ENCODE data around the gene ZNF280C.

DNA sequence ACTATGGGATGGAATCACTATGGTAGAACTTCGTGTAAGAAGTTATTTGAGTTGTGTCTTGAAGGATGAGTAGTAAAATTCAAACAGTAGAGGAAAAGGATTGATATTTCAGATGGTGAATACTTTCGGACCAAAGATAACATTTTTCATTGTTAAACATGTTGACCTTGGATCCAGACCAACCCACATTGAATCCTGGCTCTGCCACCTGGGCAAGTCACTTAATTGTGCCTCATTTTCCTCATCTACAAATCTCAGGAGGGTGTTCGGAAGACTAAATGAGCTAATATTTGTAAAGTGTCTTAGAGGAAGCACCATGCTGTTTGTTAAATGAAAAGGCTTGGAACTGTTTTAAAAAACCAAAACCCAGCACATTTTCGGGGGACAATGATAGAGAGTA is 101.7 kb downstream of the ZNF280C start:
- TF ChIP-seq CTCF (IDR thresholded peaks at IDR 0.05 in 4 of 5, conservative IDR thresholded peaks at IDR 0.05 in 1 of 5) (no peak), POLR2A (IDR thresholded peaks at IDR 0.05) (no peak)

Measured in gastrocnemius medialis (tissue), 4 donors.